Ishikawa (cell line): ENCODE results near the gene HOXB9.

ENCODE experiments used
- CEBPB ChIP-seq: IDR thresholded peaks from 2 replicates; pipeline ENCODE4 v1.6.1; 2012
- REST ChIP-seq: IDR thresholded peaks from 2 replicates; pipeline ENCODE4 v1.6.1; 2012; ENCODE audit warnings: low read depth, mild to moderate bottlenecking

GRCh38 chr17:48576479-48577309 is 49.5 kb downstream of the HOXB9 start:
- TF ChIP-seq REST: no peak
- TF ChIP-seq CEBPB: peak; percentile 35; the same call in 1 of the 2 replicates
